Measurements from ENCODE around the gene ZNF586.
"Not testable (repeated sequence)": the region's sequence is repeated elsewhere in the genome, so short reads cannot be mapped to it uniquely, and the experiment has no call there.

The ZNF586 gene

DNA sequence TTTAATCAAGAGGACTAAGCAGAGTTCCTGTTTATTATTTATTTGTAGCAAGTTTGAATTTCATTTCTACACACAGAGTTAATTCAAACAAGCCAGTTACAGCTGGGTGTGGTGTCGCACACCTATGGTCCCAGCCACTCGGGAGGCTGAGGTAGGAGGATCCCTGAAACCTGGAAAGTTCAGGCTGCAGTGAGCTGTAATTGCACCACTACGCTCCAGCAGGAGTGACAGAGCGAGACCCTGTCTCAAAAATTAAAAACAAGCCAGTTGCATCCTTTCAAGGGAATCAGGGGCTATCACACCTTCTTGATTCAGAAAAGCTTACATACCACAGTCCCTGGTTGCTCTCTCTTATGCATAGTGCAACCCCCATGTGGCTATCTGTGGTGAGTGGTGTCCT, 19.8 kb downstream of the ZNF586 start:
- no peak overlapping the region for H3K4me3 ChIP-seq (ENCODE audit: low read depth, low read length)
- DNase-seq (ENCODE audit: low read depth): no peak
- TF ChIP-seq, protein P1, sequence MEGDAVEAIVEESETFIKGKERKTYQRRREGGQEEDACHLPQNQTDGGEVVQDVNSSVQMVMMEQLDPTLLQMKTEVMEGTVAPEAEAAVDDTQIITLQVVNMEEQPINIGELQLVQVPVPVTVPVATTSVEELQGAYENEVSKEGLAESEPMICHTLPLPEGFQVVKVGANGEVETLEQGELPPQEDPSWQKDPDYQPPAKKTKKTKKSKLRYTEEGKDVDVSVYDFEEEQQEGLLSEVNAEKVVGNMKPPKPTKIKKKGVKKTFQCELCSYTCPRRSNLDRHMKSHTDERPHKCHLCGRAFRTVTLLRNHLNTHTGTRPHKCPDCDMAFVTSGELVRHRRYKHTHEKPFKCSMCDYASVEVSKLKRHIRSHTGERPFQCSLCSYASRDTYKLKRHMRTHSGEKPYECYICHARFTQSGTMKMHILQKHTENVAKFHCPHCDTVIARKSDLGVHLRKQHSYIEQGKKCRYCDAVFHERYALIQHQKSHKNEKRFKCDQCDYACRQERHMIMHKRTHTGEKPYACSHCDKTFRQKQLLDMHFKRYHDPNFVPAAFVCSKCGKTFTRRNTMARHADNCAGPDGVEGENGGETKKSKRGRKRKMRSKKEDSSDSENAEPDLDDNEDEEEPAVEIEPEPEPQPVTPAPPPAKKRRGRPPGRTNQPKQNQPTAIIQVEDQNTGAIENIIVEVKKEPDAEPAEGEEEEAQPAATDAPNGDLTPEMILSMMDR (IDR thresholded peaks at IDR 0.05; ENCODE audit: insufficient read depth, low read depth, low read length, missing control alignments): no peak

DNA sequence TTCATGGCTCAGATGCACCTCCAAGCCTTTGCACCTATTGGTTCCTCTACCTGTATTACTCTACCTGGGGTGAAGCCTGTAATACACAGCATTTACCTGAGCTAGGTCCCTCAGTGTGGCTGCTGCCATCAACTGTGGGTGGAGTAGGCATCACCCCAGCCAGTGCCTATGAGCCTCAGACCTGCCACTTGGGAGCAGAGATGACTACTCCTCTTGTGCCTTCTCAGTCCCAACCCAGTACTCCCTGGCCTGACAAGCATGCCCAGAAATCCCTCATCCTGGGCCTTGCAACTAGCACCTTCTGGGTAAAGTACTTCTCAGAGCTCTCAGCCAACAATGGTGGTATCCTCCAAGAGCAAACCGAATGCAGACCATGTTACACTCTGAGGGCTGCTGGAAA, 27.1 kb downstream of the ZNF586 start:
- not testable (repeated sequence) for DNase-seq (ENCODE audit: low read depth)

DNA sequence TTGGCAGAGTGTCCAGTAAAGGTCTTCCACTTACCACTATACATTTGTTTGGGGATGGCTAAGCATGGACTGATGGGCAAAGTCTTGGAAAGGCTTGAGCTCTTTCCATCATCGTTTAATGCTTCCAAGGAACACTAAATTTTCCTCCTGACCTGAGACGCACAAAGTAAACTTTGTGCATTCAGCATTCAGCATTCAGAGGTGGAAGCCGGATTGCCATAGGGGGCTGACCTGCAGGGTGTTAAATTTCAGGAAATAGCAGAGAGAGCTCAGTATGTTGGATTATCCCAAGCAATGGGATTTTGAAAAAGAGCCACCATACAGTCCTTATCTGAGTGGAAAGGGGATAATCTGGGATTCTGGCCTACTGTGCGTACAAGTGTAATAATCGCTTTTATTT, 31.2 kb downstream of the ZNF586 start:
- TF ChIP-seq, protein P1 (IDR thresholded peaks at IDR 0.05; ENCODE audit: insufficient read depth, low read depth, low read length, missing control alignments): no peak
- no peak overlapping the region for H3K4me3 ChIP-seq (ENCODE audit: low read depth, low read length)

More for the DNA sequence above, 27.1 kb downstream of the ZNF586 start:
- H3K4me3 ChIP-seq (ENCODE audit: low read depth, low read length): not testable (repeated sequence)

DNA sequence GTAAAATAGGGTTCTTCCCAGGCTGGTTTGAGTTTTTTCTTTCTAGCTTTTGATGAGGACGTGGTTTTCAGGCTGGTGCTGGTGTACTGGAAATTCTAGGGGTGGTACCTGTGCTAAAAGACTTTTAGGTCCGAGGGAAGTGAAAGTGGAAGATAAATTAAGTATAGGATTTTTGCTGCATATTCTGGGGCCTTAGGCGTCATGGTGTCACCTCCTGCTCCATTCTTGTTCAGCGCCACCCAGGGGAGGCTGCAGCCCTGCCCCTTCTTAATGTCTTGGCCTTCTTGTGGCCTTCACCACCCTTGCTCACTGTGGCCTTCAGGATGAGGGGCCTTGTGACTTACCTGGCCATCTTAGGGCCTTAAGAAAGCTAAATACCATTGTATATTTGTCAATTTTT, 32.8 kb downstream of the ZNF586 start:
- TF ChIP-seq, protein P1 (IDR thresholded peaks at IDR 0.05; ENCODE audit: insufficient read depth, low read depth, low read length, missing control alignments): no peak
- H3K4me3 ChIP-seq (ENCODE audit: low read depth, low read length): no peak overlapping the region
- DNase-seq (ENCODE audit: low read depth): peak; percentile 34

More for the DNA sequence above, 31.2 kb downstream of the ZNF586 start:
- no peak for DNase-seq (ENCODE audit: low read depth)

DNA sequence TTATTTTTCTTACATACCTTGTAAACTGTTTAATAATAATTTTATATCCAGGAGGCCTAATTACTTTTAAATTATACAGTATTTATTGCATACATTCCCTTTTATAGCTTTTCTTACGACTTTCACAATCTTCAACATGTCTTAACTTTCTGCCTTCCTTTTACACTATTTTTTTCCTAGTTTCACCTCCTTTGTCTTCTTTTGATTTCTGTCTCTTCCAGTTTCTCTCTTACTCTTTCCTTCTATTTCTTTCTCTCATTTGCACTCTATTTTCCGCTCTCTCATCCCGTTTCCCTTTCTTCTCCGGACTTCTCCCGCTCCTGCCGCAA, 33.8 kb downstream of the ZNF586 start:
- no peak overlapping the region for H3K4me3 ChIP-seq (ENCODE audit: low read depth, low read length)
- TF ChIP-seq, protein P1 (IDR thresholded peaks at IDR 0.05; ENCODE audit: insufficient read depth, low read depth, low read length, missing control alignments): no peak
- no peak for DNase-seq (ENCODE audit: low read depth)

DNA sequence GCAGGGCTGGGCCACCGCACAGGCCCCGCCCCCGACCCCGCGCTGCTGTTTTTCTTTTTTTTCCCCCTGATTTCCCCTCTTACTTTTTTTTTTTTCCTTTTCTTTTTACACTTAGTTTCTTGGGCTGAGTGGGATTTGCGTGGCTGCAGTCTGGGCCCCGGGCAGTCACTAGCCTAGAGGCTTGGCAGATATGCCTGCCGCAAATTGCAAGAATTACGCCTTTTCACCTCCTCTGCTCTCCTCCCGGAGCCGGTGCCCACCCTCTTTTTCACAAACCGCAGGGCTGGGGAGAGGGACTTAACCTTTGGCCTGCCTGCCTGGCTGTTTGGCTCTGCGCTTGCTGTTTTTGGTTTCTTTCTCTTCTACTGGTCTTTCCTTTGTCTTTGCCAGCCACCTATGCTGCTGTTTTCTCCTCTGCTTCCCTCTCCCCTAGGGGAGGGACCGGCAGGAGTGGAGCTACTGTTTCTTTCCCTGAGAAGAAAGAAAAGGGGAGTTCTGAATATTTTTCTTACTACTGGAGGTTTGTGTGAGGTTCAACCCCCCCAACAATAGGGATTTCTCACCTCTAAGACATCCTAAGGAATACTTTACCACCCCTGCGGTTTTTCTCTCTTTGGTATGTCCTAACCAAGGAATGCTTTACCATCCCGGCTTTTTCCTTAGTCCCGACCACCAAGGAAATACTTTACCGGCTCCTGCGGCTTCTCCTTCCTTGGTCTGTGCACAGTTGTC, 34.3 kb downstream of the ZNF586 start:
- no peak for DNase-seq (ENCODE audit: low read depth)
- TF ChIP-seq, protein P1 (IDR thresholded peaks at IDR 0.05; ENCODE audit: insufficient read depth, low read depth, low read length, missing control alignments): no peak
- H3K4me3 ChIP-seq (ENCODE audit: low read depth, low read length): no peak overlapping the region

DNA sequence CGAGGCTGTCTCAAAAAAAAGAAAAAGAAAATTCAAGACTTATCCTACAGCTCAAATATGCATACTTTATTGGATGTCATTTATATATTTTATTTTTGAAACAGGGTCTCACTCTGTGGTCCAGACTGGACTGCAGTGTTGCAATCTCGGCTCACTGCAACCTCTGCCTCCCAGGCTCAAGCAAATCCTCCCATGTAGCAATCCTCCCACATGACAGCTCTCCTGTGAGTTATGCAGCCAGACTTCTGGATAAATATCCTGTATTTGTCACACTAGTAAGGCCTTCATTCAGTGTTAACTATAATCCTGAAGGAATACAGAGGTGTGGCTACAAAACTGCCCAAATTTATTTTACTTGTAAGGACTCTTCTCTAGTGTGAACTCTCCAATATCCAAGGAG, 38.1 kb downstream of the ZNF586 start:
- DNase-seq (ENCODE audit: low read depth): no peak
- TF ChIP-seq, protein P1 (IDR thresholded peaks at IDR 0.05; ENCODE audit: insufficient read depth, low read depth, low read length, missing control alignments): no peak
- no peak overlapping the region for H3K4me3 ChIP-seq (ENCODE audit: low read depth, low read length)

DNA sequence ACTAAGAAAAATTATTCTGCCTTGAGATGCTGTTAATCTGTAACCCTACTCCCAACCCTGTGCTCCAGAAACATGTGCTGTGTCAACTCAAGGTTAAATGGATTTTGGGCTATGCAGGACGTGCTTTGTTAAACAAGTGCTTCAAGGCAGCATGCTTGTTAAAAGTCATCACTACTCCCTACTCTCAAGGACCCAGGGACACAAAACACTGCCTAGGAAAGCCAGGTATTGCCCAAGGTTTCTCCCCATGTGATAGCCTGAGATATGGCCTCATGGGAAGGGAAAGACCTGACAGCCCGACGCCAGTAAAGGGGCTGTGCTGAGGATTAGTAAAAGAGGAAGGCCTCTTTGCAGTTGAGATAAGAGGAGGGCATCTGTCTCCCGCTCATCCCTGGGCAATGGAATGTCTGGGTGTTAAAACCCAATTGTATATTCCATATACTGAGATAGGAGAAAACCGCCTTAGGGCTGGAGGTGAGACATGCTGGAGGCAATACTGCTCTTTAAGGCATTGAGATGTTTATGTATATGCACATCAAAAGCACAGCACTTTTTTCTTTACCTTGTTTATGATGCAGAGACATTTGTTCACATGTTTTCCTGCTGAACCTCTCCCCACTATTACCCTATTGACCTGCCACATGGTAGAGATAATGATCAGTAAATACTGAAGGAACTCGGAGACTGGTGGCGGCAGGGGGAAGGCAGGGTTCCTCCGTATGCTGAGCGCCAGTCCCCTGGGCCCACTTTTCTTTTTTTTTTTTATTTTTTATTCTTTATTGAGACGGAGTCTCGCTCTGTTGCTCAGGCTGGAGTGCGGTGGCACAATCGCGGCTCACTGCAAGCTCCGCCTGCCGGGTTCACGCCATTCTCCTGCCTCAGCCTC, 41.2 kb downstream of the ZNF586 start:
- not testable (repeated sequence) for H3K4me3 ChIP-seq (ENCODE audit: low read depth, low read length); DNase-seq (ENCODE audit: low read depth)
